NCI-H187 treated with DMSO at 0.1 percent for 48 hours (cell line): ENCODE results near the gene LRRC49.
"Not testable (repeated sequence)": the region's sequence is repeated elsewhere in the genome, so short reads cannot be mapped to it uniquely, and the experiment has no call there.

ENCODE experiments used
- DNase-seq: peaks from one replicate; lab custom pipeline; 2025; lab: John Stamatoyannopoulos, UW

Gene LRRC49

GRCh38 chr15:70892002-70892911 lies at the start of gene LRRC49, which contains the start of gene THAP10:
TSS of gene LRRC49 (plus strand) at chr15:70892826. CDS start at chr15:70892895, 69 bp downstream.
TSS of gene THAP10 (minus strand) at chr15:70892433. CDS start at chr15:70892272, 161 bp downstream.
- peak; percentile 80 for DNase-seq

- DNase-seq, result no peak
Measured at GRCh38 chr15:70845602-70846360, 46.8 kb upstream of the LRRC49 start.

- no peak for DNase-seq
Measured at GRCh38 chr15:70851889-70852288, 40.7 kb upstream of the LRRC49 start.

- no peak for DNase-seq
Measured at GRCh38 chr15:70852501-70853317, 39.9 kb upstream of the LRRC49 start.

GRCh38 chr15:70853318-70853972 lies 39.2 kb upstream of the LRRC49 start:
- no peak for DNase-seq

- DNase-seq, result no peak
Measured at GRCh38 chr15:70853973-70854665, 38.5 kb upstream of the LRRC49 start, which contains the start of gene LARP6. TSS of gene LARP6 (minus strand) at chr15:70854157. CDS start at chr15:70854088, 69 bp downstream.

- DNase-seq, result no peak
Measured at GRCh38 chr15:70854666-70854976, 38.0 kb upstream of the LRRC49 start.

- no peak for DNase-seq
Measured at GRCh38 chr15:70855764-70856163, 36.9 kb upstream of the LRRC49 start.

- no peak for DNase-seq
Measured at GRCh38 chr15:70856177-70856883, 36.3 kb upstream of the LRRC49 start.

- DNase-seq, result no peak
Measured at GRCh38 chr15:70856884-70857561, 35.6 kb upstream of the LRRC49 start.

GRCh38 chr15:70857562-70858285 lies 34.9 kb upstream of the LRRC49 start:
- DNase-seq, result no peak

GRCh38 chr15:70858614-70859321 lies 33.9 kb upstream of the LRRC49 start:
- DNase-seq, result not testable (repeated sequence)

- DNase-seq, result no peak
Measured at GRCh38 chr15:70859322-70859908, 33.2 kb upstream of the LRRC49 start.

GRCh38 chr15:70859998-70860397 lies 32.6 kb upstream of the LRRC49 start:
- DNase-seq, result no peak

- DNase-seq, result no peak
Measured at GRCh38 chr15:70863450-70864218, 29.0 kb upstream of the LRRC49 start.

- no peak for DNase-seq
Measured at GRCh38 chr15:70866982-70867641, 25.5 kb upstream of the LRRC49 start.
